IMR-90 (cell line): ENCODE data around the gene LGALS4. TPM values are rescaled to one million over a fixed set of nuclear protein-coding genes. Genes with fewer than 3 reads are reported as not detected.

Experiments
- ATAC-seq: fragments of 200-7000 bp; cut with Tn5 transposase; 2 replicates; pipeline ENCODE4 v1.9.1; 2020; ENCODE audit warnings: low read depth, mild to moderate bottlenecking, moderate library complexity
- BruUV-seq: library from RNA; stranded (reverse); fragments of 400-500 nt; replicated peaks from 2 replicates; lab custom pipeline; 2021; lab: Mats Ljungman, UMichigan
- CTCF ChIA-PET: fragments of 300-600 bp; formaldehyde crosslinking; extraction: SDS; loops from one replicate; lab custom pipeline; 2021; ENCODE audit warnings: antibody characterized with exemption; lab: Yijun Ruan, JAX
- POLR2A ChIA-PET: fragments of 300-600 bp; sonication (Branson Sonifier 250); formaldehyde crosslinking; loops from one replicate; lab custom pipeline; 2022; ENCODE audit warnings: antibody characterized with exemption; ENCODE audit not compliant: unreplicated experiment; lab: Charles Lee
- DNase-seq: peaks from one replicate; pipeline ENCODE4 v3.0.0; 2013
- H2AFZ ChIP-seq: replicated peaks from 2 replicates; pipeline ENCODE3; 2013; ENCODE audit warnings: low read length, mild to moderate bottlenecking; ENCODE audit not compliant: poor library complexity
- H2AK5ac ChIP-seq: 2 replicates; pipeline ENCODE4 v1.6.1; 2013; ENCODE audit warnings: low read depth, low read length, inconsistent platforms
- H2AK9ac ChIP-seq: replicated peaks from 2 replicates; pipeline ENCODE3; 2013; ENCODE audit warnings: mild to moderate bottlenecking, low read depth, low read length, moderate library complexity; ENCODE audit not compliant: poor library complexity
- H2BK120ac ChIP-seq: 2 replicates; pipeline ENCODE4 v1.6.1; 2013; ENCODE audit warnings: low read depth, low read length, inconsistent platforms
- H2BK15ac ChIP-seq: 3 replicates; pipeline ENCODE4 v1.6.1; 2013; ENCODE audit warnings: low read depth, low read length, inconsistent platforms
- H2BK20ac ChIP-seq: 2 replicates; pipeline ENCODE4 v1.6.1; 2013; ENCODE audit warnings: low read depth, mild to moderate bottlenecking, inconsistent platforms, low read length, moderate library complexity
- H2BK5ac ChIP-seq: 2 replicates; pipeline ENCODE4 v1.6.1; 2013; ENCODE audit warnings: mild to moderate bottlenecking, low read depth, low read length, inconsistent platforms; ENCODE audit not compliant: poor library complexity, severe bottlenecking
- H3K14ac ChIP-seq: replicated peaks from 2 replicates; pipeline ENCODE4 v1.6.1; 2013; ENCODE audit warnings: low read depth, low read length, inconsistent platforms
- H3K18ac ChIP-seq: 2 replicates; pipeline ENCODE4 v1.6.1; 2013; ENCODE audit warnings: low read depth, low read length, control low read depth
- H3K23ac ChIP-seq: 2 replicates; pipeline ENCODE4 v1.6.1; 2013; ENCODE audit warnings: low read depth, low read length, inconsistent platforms
- H3K27ac ChIP-seq: 2 replicates; pipeline ENCODE4 v1.5.1; 2013; ENCODE audit warnings: mild to moderate bottlenecking, control low read depth, low read length; ENCODE audit not compliant: insufficient read depth
- H3K27me3 ChIP-seq: 2 replicates; pipeline ENCODE4 v1.6.1; 2013; ENCODE audit warnings: low read length; ENCODE audit not compliant: control insufficient read depth, insufficient read depth
- H3K36me3 ChIP-seq: 2 replicates; pipeline ENCODE4 v1.6.1; 2013; ENCODE audit warnings: low read length, mixed read lengths; ENCODE audit not compliant: control insufficient read depth, insufficient read depth
- H3K4ac ChIP-seq: 2 replicates; pipeline ENCODE4 v1.6.1; 2013; ENCODE audit warnings: low read depth, low read length, inconsistent platforms
- H3K4me1 ChIP-seq: 2 replicates; pipeline ENCODE4 v1.6.1; 2013; ENCODE audit warnings: low read length, mixed read lengths; ENCODE audit not compliant: control insufficient read depth, insufficient read depth
- H3K4me2 ChIP-seq: 2 replicates; pipeline ENCODE4 v1.6.1; 2013; ENCODE audit warnings: low read depth, mild to moderate bottlenecking, control low read depth, low read length, moderate library complexity
- H3K4me3 ChIP-seq: 2 replicates; pipeline ENCODE4 v1.5.1; 2013; ENCODE audit warnings: low read depth, mild to moderate bottlenecking, control low read depth, low read length, moderate library complexity; ENCODE audit not compliant: insufficient read depth
- H3K56ac ChIP-seq: 2 replicates; pipeline ENCODE4 v1.6.1; 2013; ENCODE audit warnings: low read length, inconsistent platforms; ENCODE audit not compliant: insufficient read depth; ENCODE audit errors: extremely low read depth
- H3K79me1 ChIP-seq, 2 experiments: 2 replicates each; pipeline ENCODE4 v1.6.1; 2013; ENCODE audit warnings: low read length in 2 of 2, inconsistent platforms in 1 of 2, low read depth in 1 of 2
- H3K9ac ChIP-seq: 2 replicates; pipeline ENCODE4 v1.6.1; 2013; ENCODE audit warnings: low read depth, low read length, control low read depth
- H3K9me1 ChIP-seq: 2 replicates; pipeline ENCODE4 v1.6.1; 2013; ENCODE audit warnings: low read length, inconsistent platforms; ENCODE audit not compliant: insufficient read depth
- H3K9me3 ChIP-seq: 2 replicates; pipeline ENCODE4 v1.6.1; 2013; ENCODE audit warnings: low read length; ENCODE audit not compliant: control insufficient read depth, insufficient read depth
- H4K20me1 ChIP-seq: 2 replicates; pipeline ENCODE4 v1.6.1; 2013; ENCODE audit warnings: low read length, inconsistent platforms; ENCODE audit not compliant: insufficient read depth
- H4K5ac ChIP-seq: 2 replicates; pipeline ENCODE4 v1.6.1; 2013; ENCODE audit warnings: mild to moderate bottlenecking, low read depth, low read length, control low read depth
- H4K8ac ChIP-seq, 2 experiments: 2 replicates each; pipeline ENCODE4 v1.6.1; 2013; ENCODE audit warnings: low read depth in 2 of 2, low read length in 2 of 2, control low read depth in 1 of 2, inconsistent platforms in 1 of 2
- H4K91ac ChIP-seq: 2 replicates; pipeline ENCODE4 v1.6.1; 2013; ENCODE audit warnings: low read depth, low read length, inconsistent platforms; ENCODE audit not compliant: insufficient read depth
- CHD1 ChIP-seq: IDR thresholded peaks from 2 replicates; pipeline ENCODE4 v1.6.1; 2012; ENCODE audit warnings: low read depth, low read length, improper control_type of control experiment
- ELK1 ChIP-seq: fragments of 150-350 bp; IDR thresholded peaks from 2 replicates; pipeline ENCODE4 v1.6.1; 2016; ENCODE audit warnings: low read depth, mild to moderate bottlenecking, low read length, moderate library complexity, borderline replicate concordance
- MAFK ChIP-seq: IDR thresholded peaks from 2 replicates; pipeline ENCODE4 v1.6.1; 2012; ENCODE audit warnings: low read depth, low read length, improper control_type of control experiment
- RCOR1 ChIP-seq: IDR thresholded peaks from 2 replicates; pipeline ENCODE4 v1.6.1; 2012; ENCODE audit warnings: mild to moderate bottlenecking, low read length, improper control_type of control experiment; ENCODE audit not compliant: insufficient replicate concordance
- RFX5 ChIP-seq: IDR thresholded peaks from 2 replicates; pipeline ENCODE4 v1.8.0; 2012; ENCODE audit warnings: low read depth, mild to moderate bottlenecking, low read length, moderate library complexity
- WGBS, 2 experiments: methylation state at CpG; one replicate each; pipeline versions ENCODE4 v1.1.5 to v1.1.7; 2013; ENCODE audit warnings: missing lambda C conversion rate in 2 of 2; ENCODE audit not compliant: insufficient read length in 1 of 2; ENCODE audit errors: extremely low coverage in 2 of 2; 5-methylcytosine and 5-hydroxymethylcytosine counted together
- dilution Hi-C: fragments of 300-500 bp; cut with HindIII; formaldehyde crosslinking; loops from one replicate; pipeline ENCODE4 v1.14.3; 2018; ENCODE audit warnings: low sequenced_read_pairs; ENCODE audit not compliant: unreplicated experiment
- in situ Hi-C: fragments of 300-500 bp; cut with MboI; formaldehyde crosslinking; loops from 3 replicates; pipeline ENCODE4 v1.14.3; 2019; ENCODE audit warnings: low sequenced_read_pairs, inconsistent platforms, mixed read lengths
- intact Hi-C: fragments of 100-400 bp; cut with micrococcal nuclease; formaldehyde crosslinking; loops from 2 replicates; pipeline ENCODE4 v1.10.0; 2022
- polyA plus RNA-seq, 3 experiments: library from polyadenylated mRNA; depleted of rRNA; stranded (reverse); fragments of >200 nt; gene quantifications; 2 replicates each; pipeline ENCODE4 v1.2.3, GENCODE V29; 2012; ENCODE audit warnings: low replicate concordance in 1 of 3
- total RNA-seq: library from RNA; depleted of rRNA; stranded (reverse); fragments of >200 nt; gene quantifications from 2 replicates; pipeline ENCODE4 v1.2.3, GENCODE V29; 2012

LGALS4 gene
- total and polyA plus RNA-seq, 2 of the 4 experiments (the other 2 are of a cell fraction): 0.29 TPM; not detected in 1

- intact Hi-C loops (loop anchor here (1.0 kb wide), 2 partner anchors 48 to 79 kb away; partner anchors contain the start of genes MRPS12, NFKBIB, SARS2 and SIRT2), dilution Hi-C loops (no loop called here), in situ Hi-C loops (no loop called here)
- Histone ChIP-seq H2AK9ac (peak overlapping the region; percentile 96), H3K27me3 (no peaks in the 10 kb centered on the region), H2AFZ (peak overlapping the region; percentile 94), H4K5ac (peak overlapping the region; percentile 52), H2BK15ac (peak overlapping the region; percentile 3; the same call in 1 of the 3 replicates), H3K14ac (peak overlapping the region; percentile 77), H4K8ac (peak overlapping the region; percentile 51 to 94), H3K4me1 (peaks cover 15% of the 10 kb centered on the region), H4K91ac (peak overlapping the region; percentile 88), H2BK5ac (peak overlapping the region; percentile 85), H2BK20ac (no peak overlapping the region), H3K4ac (peak overlapping the region; percentile 84), H3K36me3 (peaks cover 14% of the 10 kb centered on the region), H3K9me1 (peaks cover 9% of the 10 kb centered on the region), H3K9ac (peak overlapping the region; percentile 71), H3K56ac (peak overlapping the region; percentile 74), H2AK5ac (peak overlapping the region; percentile 99), H3K4me3 (peak overlapping the region; percentile 49), H3K23ac (peak overlapping the region; percentile 84), H4K20me1 (peaks cover 30% of the 10 kb centered on the region), H3K4me2 (peak overlapping the region; percentile 86), H2BK120ac (peak overlapping the region; percentile 77), H3K27ac (peak overlapping the region; percentile 71), H3K9me3 (no peaks in the 10 kb centered on the region), H3K79me1 (peaks cover 7 to 47% of the 10 kb centered on the region in 2 experiments; a peak in 3 of 4 replicates), H3K18ac (peak overlapping the region; percentile 58; the same call in 1 of the 2 replicates)
- WGBS, 2 experiments: 3% methylated on average over 18 of the region's 40 CpGs; no CpG with 5 or more reads in 1 of the 2 experiments
- ChIA-PET POLR2A (no interaction called here), CTCF (interaction anchor here (0.6 kb wide), 1 partner anchor 18 kb away, joined by 3 read pairs; no protein-coding TSS in a partner anchor)
- TF ChIP-seq MAFK (no peak), CHD1 (no peak), RFX5 (no peak), RCOR1 (no peak), ELK1 (no peak)
- no TSS peak for BruUV-seq
- DNase-seq: no peak
- no peak for ATAC-seq
These were observed 38.4 kb upstream of the LGALS4 start for GRCh38 chr19:38850976-38851621.
